Activated T-helper 1 cell treated with anti-CD3 and anti-CD28 coated beads, Interleukin-12 subunit alpha, Interleukin-12 subunit beta, Interleukin-2, Interleukin-4 antibody, amounts not matched to agents 30 ng/mL and 10 ng/mL and 1 ng/mL, durations not matched to agents 14 hours and 24 hours and 36 hours (primary cell): ENCODE results near the gene RASAL2. TPM values are rescaled to one million over a fixed set of nuclear protein-coding genes. Genes with fewer than 3 reads are reported as not detected.

Experiments
- total RNA-seq: library from RNA; stranded (reverse); gene quantifications from 2 replicates; pipeline ENCODE4 v1.2.3, GENCODE V29; 2022

The RASAL2 gene
- total RNA-seq, 1 donor from 2014 or later, result not detected

Other genes starting within 250 kb of the RASAL2 start
- gene SEC16B, start 124.0 kb upstream of the RASAL2 start, total RNA-seq, result not detected in 2 replicates